Calu3 (cell line): ENCODE measurements around the gene FLII. TPM values are rescaled to one million over a fixed set of nuclear protein-coding genes. Genes with fewer than 3 reads are reported as not detected.

ENCODE experiments used
- BruUV-seq: library from RNA; stranded (reverse); fragments of 400-500 nt; replicated peaks from 2 replicates; lab custom pipeline; 2021; lab: Mats Ljungman, UMichigan
- CTCF ChIA-PET: fragments of 300-600 bp; sonication (Branson Sonifier 250); formaldehyde crosslinking; loops from one replicate; lab custom pipeline; 2022; ENCODE audit warnings: antibody characterized with exemption; lab: Charles Lee
- DNase-seq: peaks from one replicate; pipeline ENCODE4 v3.0.0; 2022
- H3K27ac Mint-ChIP-seq: one replicate; pipeline ENCODE4 v1.8.0; 2022; ENCODE audit warnings: mixed read lengths; ENCODE audit not compliant: unreplicated experiment
- H3K27me3 Mint-ChIP-seq: one replicate; pipeline ENCODE4 v1.8.0; 2022; ENCODE audit warnings: mixed read lengths; ENCODE audit not compliant: unreplicated experiment
- H3K36me3 Mint-ChIP-seq: one replicate; pipeline ENCODE4 v1.8.0; 2022; ENCODE audit warnings: mild to moderate bottlenecking, moderate library complexity, mixed read lengths; ENCODE audit not compliant: insufficient read depth, unreplicated experiment
- H3K4me1 Mint-ChIP-seq: one replicate; pipeline ENCODE4 v1.8.0; 2022; ENCODE audit warnings: mild to moderate bottlenecking, low read depth, mixed read lengths; ENCODE audit not compliant: unreplicated experiment
- H3K4me3 Mint-ChIP-seq: one replicate; pipeline ENCODE4 v1.8.0; 2022; ENCODE audit warnings: mild to moderate bottlenecking, low read depth, moderate library complexity, mixed read lengths; ENCODE audit not compliant: unreplicated experiment
- H3K9me3 Mint-ChIP-seq: one replicate; pipeline ENCODE4 v1.8.0; 2022; ENCODE audit warnings: low read depth, mixed read lengths; ENCODE audit not compliant: unreplicated experiment
- intact Hi-C: fragments of 100-400 bp; cut with micrococcal nuclease; formaldehyde crosslinking; loops from one replicate; pipeline ENCODE4 v1.10.0; 2022; ENCODE audit not compliant: unreplicated experiment
- total RNA-seq: library from RNA; stranded (reverse); gene quantifications from 2 replicates; pipeline ENCODE4 v1.2.3, GENCODE V29; 2022
- TF ChIP-seq, protein P1 (sequence below): fragments of 200-600 bp; IDR thresholded peaks from one replicate; pipeline ENCODE4 v1.8.0; 2022; ENCODE audit warnings: antibody characterized with exemption; ENCODE audit not compliant: unreplicated experiment

The FLII gene
- total RNA-seq, 1 experiment from 2014 or later: 298 TPM

DNA sequence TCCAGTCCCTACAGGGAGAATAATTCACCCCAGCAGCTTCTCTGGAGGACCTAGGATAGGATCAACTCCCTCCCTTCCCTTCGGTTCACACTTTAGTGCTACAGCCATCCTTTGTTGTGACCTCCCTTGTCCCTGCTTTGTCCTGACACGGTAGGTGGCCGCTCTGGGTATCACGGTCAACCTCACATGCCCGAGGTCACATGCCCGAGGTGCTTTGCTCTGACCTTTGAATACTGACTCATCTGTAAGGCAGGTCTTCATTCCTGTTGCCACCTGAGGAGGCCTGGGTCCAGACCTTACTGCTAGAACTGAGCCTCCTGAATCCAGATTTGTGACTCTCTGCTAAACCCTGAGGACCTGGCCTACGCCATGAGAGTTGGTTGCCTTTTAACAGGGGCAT is 55.2 kb downstream of the FLII start:
- H3K36me3 Mint-ChIP-seq: peaks cover 14% of the 10 kb centered on the region
- BruUV-seq: no TSS peak
- no peaks in the 10 kb centered on the region for H3K4me1 Mint-ChIP-seq
- DNase-seq: no peak
- H3K27me3 Mint-ChIP-seq: no peaks in the 10 kb centered on the region
- CTCF ChIA-PET: no interaction called here
- TF ChIP-seq, protein P1, sequence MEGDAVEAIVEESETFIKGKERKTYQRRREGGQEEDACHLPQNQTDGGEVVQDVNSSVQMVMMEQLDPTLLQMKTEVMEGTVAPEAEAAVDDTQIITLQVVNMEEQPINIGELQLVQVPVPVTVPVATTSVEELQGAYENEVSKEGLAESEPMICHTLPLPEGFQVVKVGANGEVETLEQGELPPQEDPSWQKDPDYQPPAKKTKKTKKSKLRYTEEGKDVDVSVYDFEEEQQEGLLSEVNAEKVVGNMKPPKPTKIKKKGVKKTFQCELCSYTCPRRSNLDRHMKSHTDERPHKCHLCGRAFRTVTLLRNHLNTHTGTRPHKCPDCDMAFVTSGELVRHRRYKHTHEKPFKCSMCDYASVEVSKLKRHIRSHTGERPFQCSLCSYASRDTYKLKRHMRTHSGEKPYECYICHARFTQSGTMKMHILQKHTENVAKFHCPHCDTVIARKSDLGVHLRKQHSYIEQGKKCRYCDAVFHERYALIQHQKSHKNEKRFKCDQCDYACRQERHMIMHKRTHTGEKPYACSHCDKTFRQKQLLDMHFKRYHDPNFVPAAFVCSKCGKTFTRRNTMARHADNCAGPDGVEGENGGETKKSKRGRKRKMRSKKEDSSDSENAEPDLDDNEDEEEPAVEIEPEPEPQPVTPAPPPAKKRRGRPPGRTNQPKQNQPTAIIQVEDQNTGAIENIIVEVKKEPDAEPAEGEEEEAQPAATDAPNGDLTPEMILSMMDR: no peak
- no peak overlapping the region for H3K27ac Mint-ChIP-seq
- no peaks in the 10 kb centered on the region for H3K9me3 Mint-ChIP-seq
- intact Hi-C loops: no loop called here
- no peak overlapping the region for H3K4me3 Mint-ChIP-seq

DNA sequence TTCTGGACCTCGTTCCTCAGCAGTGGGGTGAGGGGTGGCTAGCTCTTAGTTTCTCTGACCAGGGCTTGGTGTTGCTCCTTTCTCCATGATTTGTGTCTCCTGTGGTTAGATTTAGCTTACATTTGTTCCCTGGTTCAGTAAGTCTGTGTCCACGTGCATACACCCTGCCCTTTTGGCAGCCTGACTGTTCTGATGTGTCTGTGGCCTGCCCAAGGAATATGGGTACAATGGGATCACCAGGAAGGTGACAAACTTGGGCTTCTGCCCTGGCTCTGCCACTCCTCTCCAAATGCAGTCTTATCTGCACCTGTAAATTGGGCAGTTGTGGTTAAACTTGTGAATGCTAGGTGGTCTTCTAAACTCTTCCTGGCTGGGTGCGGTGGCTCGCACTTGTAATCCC is 57.4 kb downstream of the FLII start:
- Mint-ChIP-seq H3K9me3 (no peaks in the 10 kb centered on the region), H3K4me1 (no peaks in the 10 kb centered on the region), H3K4me3 (no peak overlapping the region), H3K27me3 (no peaks in the 10 kb centered on the region), H3K27ac (no peak overlapping the region), H3K36me3 (peaks cover 10% of the 10 kb centered on the region)
- TF ChIP-seq, protein P1: no peak
- no TSS peak for BruUV-seq
- DNase-seq: no peak
- CTCF ChIA-PET: no interaction called here
- intact Hi-C loops: no loop called here

DNA sequence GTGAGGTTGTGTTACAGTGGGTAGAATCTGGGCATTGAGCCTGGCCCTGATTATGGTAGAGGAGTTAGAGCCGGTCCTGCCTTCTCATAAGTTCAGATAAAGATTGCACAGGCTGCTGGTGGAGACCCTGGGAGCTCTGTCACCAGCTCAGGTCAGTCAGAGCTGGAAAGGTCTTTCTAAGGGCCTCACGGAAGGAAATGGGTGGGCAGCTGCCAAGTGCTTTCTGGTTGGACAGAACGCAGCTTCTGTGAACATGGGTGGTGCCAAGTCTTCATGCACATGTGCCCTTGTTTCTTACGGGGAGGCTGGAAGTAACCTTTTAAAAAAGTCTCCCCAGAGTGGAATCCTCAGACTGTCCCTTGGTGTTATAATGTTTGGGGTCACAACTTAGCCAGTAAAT is 60.0 kb downstream of the FLII start:
- H3K4me1 Mint-ChIP-seq: no peaks in the 10 kb centered on the region
- H3K27me3 Mint-ChIP-seq: no peaks in the 10 kb centered on the region
- no peak for DNase-seq
- H3K27ac Mint-ChIP-seq: no peak overlapping the region
- intact Hi-C loops: no loop called here
- H3K36me3 Mint-ChIP-seq: peaks cover 12% of the 10 kb centered on the region
- TF ChIP-seq, protein P1: no peak
- H3K4me3 Mint-ChIP-seq: no peak overlapping the region
- BruUV-seq: no TSS peak
- CTCF ChIA-PET: no interaction called here
- no peaks in the 10 kb centered on the region for H3K9me3 Mint-ChIP-seq

DNA sequence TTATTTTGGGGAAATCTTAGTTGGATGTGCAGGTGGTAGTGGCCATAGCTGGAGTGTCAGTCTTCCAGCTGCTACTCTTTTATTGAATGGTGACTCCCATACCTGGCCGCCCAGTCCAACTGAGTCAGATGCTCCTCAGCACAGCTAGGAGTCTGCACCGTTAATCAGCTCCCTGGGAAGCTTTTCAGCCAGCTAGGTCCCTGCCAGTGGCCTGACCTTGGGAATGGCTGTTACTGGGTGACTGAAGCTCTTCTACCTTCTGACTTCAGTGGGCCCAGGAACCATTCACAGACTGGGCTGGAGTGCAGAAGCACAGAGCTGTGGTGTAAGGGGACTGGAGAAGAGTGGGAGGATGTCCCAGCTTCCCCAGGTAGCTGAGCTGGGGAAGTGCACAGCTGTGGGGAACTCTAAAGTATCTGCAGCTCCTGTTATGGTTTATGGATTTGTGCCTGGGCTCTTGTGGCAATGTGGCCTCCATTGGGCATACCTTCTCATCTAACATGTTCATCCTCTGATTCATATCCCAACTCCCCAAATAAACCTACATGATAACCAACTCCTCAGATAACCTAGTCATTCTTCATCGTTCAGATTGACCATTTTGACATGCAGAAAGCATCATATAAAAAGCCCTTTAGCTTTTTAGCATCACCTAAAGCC is 60.9 kb downstream of the FLII start:
- no TSS peak for BruUV-seq
- H3K27ac Mint-ChIP-seq: no peak overlapping the region
- no peaks in the 10 kb centered on the region for H3K9me3 Mint-ChIP-seq
- no peaks in the 10 kb centered on the region for H3K27me3 Mint-ChIP-seq
- DNase-seq: no peak
- intact Hi-C loops: no loop called here
- TF ChIP-seq, protein P1: no peak
- peaks cover 12% of the 10 kb centered on the region for H3K36me3 Mint-ChIP-seq
- no peaks in the 10 kb centered on the region for H3K4me1 Mint-ChIP-seq
- H3K4me3 Mint-ChIP-seq: no peak overlapping the region
- CTCF ChIA-PET: no interaction called here
